OCI-LY7 (cell line): ENCODE data around the gene HSD17B1.
"Not testable (repeated sequence)": the region's sequence is repeated elsewhere in the genome, so short reads cannot be mapped to it uniquely, and the experiment has no call there.

Source experiments
- CTCF ChIP-seq: fragments of 200-600 bp; sonication (generic); conservative IDR thresholded peaks from 2 replicates; pipeline ENCODE4 v1.5.1; 2014; ENCODE audit warnings: mild to moderate bottlenecking, antibody characterized with exemption, low read length, moderate library complexity, mixed read lengths
- EZH2phosphoT487 ChIP-seq: fragments of 200-600 bp; sonication (generic); IDR thresholded peaks from 2 replicates; pipeline ENCODE4 v1.6.1; 2018; ENCODE audit warnings: low read depth, borderline replicate concordance, mild to moderate bottlenecking, mixed run types, antibody characterized with exemption, low read length, moderate library complexity, mixed read lengths

GRCh38 chr17:42555961-42556617, 3.4 kb downstream of the HSD17B1 start:
- peak; percentile 52 for TF ChIP-seq CTCF
- TF ChIP-seq EZH2phosphoT487, result not testable (repeated sequence)
